ENCODE data around the gene DZIP3. TPM values are rescaled to one million over a fixed set of nuclear protein-coding genes. Genes with fewer than 3 reads are reported as not detected.

DZIP3 gene
- total RNA-seq, 4 donors from 2014 or later = 2.0 to 4.5 (median 2.8) TPM

DNA sequence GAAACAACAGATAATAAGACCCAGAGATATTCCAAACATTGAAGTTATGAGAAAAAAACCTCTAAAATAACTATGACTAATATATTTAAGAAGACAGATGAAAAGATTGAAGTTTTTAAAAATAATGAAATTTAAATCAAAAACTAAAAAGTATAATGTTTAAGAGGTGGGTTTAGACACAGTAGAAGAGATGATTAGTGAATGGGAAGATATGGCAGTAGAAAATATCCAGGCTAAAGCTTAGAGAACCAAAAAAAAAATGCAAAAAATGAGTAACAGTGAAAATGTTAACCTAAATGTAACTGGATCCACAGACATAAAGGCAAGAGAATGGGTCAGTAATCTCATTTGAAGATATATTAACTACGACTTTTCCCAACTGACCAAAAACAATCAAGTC lies 115.5 kb downstream of the DZIP3 start:
- intact Hi-C loops (cut with DNase I; ENCODE audit: low total_unique reads) = no loop called here
- TF ChIP-seq POLR2A (IDR thresholded peaks at IDR 0.05) = no peak
- TF ChIP-seq, protein P1, sequence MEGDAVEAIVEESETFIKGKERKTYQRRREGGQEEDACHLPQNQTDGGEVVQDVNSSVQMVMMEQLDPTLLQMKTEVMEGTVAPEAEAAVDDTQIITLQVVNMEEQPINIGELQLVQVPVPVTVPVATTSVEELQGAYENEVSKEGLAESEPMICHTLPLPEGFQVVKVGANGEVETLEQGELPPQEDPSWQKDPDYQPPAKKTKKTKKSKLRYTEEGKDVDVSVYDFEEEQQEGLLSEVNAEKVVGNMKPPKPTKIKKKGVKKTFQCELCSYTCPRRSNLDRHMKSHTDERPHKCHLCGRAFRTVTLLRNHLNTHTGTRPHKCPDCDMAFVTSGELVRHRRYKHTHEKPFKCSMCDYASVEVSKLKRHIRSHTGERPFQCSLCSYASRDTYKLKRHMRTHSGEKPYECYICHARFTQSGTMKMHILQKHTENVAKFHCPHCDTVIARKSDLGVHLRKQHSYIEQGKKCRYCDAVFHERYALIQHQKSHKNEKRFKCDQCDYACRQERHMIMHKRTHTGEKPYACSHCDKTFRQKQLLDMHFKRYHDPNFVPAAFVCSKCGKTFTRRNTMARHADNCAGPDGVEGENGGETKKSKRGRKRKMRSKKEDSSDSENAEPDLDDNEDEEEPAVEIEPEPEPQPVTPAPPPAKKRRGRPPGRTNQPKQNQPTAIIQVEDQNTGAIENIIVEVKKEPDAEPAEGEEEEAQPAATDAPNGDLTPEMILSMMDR (IDR thresholded peaks at IDR 0.05) = no peak
- no peak overlapping the region for H3K4me3 ChIP-seq (ENCODE audit: low read depth, poor library complexity, severe bottlenecking)
- no peak for DNase-seq (ENCODE audit: low spot score in 2 of 2)
- 88 to 100% methylated on average over 1 of the region's 1 CpG for WGBS, 2 donors

DNA sequence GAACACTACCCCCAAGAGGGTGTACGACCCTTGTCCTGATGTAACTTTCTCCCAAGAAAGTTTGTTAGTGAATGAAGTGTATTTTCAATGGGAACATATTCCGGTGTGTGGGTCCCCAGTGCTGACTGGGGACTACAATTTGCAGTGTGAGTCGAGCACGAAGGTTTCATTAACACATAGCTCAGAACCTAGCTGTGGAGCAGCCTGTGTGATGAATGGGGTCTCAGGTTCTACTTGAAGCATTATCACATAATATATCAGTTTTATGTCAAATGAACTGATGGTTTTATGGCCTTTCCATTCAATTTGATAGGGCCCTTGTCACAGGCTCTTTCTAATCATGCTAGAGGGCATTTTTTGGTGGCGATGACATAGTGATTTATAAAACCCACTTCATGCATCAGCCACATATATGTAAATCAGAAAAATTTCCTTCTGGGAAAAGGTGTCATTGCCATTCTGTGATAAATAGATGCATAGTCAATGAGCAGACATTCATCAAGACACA lies 123.5 kb downstream of the DZIP3 start:
- WGBS, 2 donors = 46 to 51% methylated on average over 5 of the region's 5 CpGs
- no peak overlapping the region for H3K4me3 ChIP-seq (ENCODE audit: low read depth, poor library complexity, severe bottlenecking)
- DNase-seq (ENCODE audit: low spot score in 2 of 2) = no peak
- intact Hi-C loops (cut with DNase I; ENCODE audit: low total_unique reads) = no loop called here
- TF ChIP-seq POLR2A (IDR thresholded peaks at IDR 0.05) = no peak
- TF ChIP-seq, protein P1 (IDR thresholded peaks at IDR 0.05) = no peak

DNA sequence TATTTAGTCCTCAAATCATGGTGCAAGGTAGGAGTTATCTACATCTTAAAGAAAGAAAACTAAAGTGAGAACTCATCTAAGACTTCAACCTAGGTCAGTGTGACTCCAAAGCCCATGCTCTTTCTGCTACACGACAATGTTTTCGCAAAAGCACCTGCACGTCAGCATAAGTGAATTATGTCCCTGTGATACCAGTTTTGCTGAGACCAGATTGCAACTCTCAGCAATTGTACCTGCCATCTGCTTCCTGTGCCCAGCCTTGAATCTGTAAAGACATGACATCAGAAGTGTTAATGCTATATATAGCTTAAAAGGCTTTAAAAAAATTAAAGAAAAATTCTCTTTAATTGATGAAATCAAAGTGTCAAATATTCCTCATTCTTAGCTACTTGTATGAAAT lies 124.3 kb downstream of the DZIP3 start:
- no peak overlapping the region for H3K4me3 ChIP-seq (ENCODE audit: low read depth, poor library complexity, severe bottlenecking)
- intact Hi-C loops (cut with DNase I; ENCODE audit: low total_unique reads) = no loop called here
- WGBS, 2 donors = 32 to 43% methylated on average over 3 of the region's 3 CpGs
- no peak for DNase-seq (ENCODE audit: low spot score in 2 of 2)
- TF ChIP-seq POLR2A (IDR thresholded peaks at IDR 0.05) = no peak
- TF ChIP-seq, protein P1 (IDR thresholded peaks at IDR 0.05) = no peak

DNA sequence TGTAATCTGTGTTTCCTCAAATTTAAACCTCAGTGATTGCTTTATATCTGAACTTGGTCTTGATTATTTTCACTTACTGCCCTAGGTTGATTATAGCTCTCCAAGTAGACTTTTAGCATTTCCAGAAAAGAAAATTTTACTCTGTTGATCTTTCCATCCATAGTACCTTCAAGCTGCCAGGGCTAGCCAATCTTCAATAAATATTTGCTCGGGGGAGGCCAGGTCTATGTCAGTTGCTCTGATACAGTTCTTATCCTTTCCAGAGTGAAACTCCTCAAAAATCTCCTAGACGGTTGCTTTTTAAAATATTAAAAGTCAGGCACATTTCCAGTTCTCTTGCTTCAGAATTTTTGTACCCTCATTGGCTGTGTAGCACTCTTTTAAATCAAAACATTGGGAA lies 128.9 kb downstream of the DZIP3 start:
- no peak for TF ChIP-seq POLR2A (IDR thresholded peaks at IDR 0.05)
- TF ChIP-seq, protein P1 (IDR thresholded peaks at IDR 0.05) = no peak
- DNase-seq (ENCODE audit: low spot score in 2 of 2) = no peak
- 46 to 62% methylated on average over 2 of the region's 2 CpGs for WGBS, 2 donors
- no peak overlapping the region for H3K4me3 ChIP-seq (ENCODE audit: low read depth, poor library complexity, severe bottlenecking)
- intact Hi-C loops (cut with DNase I; ENCODE audit: low total_unique reads) = no loop called here

DNA sequence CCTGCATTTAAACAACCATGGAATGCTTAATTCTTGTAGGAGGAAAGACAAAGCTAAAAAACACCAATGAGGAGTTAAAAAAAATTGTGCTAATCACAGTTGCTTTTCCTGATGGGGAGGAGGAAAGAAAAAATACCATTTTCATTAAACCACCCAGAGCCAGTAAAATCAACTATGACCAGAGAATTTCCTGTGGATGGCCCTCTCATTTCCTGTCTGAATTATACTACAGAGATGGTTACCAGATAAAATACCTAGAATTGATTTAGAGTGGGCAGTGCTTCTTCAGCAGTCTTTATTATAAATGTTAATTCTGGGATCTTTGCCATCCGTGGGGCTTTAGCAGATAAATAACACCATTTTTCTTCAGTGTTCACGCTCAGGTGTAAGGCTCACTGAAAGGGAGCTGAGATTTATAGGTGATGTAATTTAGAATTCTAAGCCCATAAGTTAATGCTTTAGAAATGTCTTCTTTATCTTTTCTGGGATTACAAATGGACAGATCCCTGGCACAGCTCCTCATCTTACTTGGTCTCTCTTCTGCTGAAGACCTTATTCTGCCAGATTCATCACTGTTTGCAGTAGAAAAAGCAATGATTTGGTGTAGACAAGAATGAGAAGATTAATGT lies 129.8 kb downstream of the DZIP3 start:
- no peak overlapping the region for H3K4me3 ChIP-seq (ENCODE audit: low read depth, poor library complexity, severe bottlenecking)
- WGBS, 2 donors = 32 to 39% methylated on average over 2 of the region's 2 CpGs
- intact Hi-C loops (cut with DNase I; ENCODE audit: low total_unique reads) = no loop called here
- no peak for DNase-seq (ENCODE audit: low spot score in 2 of 2)
- TF ChIP-seq, protein P1 (IDR thresholded peaks at IDR 0.05) = no peak
- no peak for TF ChIP-seq POLR2A (IDR thresholded peaks at IDR 0.05)

DNA sequence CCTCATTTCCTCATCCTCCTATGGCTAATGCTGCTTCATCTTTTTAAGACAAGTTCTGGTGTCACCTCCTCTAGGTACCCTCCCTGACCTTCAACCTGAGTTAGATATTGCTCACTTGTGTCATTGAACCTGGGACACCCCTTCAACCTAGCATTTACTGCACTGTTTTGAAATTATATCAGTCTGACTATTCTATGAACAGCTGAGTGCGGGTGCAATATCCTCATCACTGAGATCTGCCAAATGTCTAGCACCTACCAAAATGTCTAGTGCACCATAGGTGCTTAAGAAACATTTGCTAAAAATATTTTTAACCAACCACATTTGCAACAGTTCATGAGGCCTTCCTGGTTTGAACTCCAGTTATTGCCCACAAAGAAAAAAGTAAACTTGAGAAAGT lies 133.2 kb downstream of the DZIP3 start:
- no peak for TF ChIP-seq POLR2A (IDR thresholded peaks at IDR 0.05)
- no peak for DNase-seq (ENCODE audit: low spot score in 2 of 2)
- no peak overlapping the region for H3K4me3 ChIP-seq (ENCODE audit: low read depth, poor library complexity, severe bottlenecking)
- intact Hi-C loops (cut with DNase I; ENCODE audit: low total_unique reads) = no loop called here
- 89 to 91% methylated on average over 1 of the region's 1 CpG for WGBS, 2 donors

All from lower leg skin (tissue), 4 donors.